HL-60 (cell line): ENCODE results near the gene TMEM82.

Experiments used
- CTCF ChIP-seq: IDR thresholded peaks from one replicate; pipeline ENCODE4 v1.5.1; 2011; ENCODE audit warnings: low read length, control low read depth, inconsistent platforms; ENCODE audit not compliant: insufficient read depth
- POLR2AphosphoS5 ChIP-seq: IDR thresholded peaks from 2 replicates; pipeline ENCODE4 v1.6.1; 2012; ENCODE audit warnings: low read depth

- no peak for TF ChIP-seq POLR2AphosphoS5
- TF ChIP-seq CTCF: no peak
These were observed 5.4 kb upstream of the TMEM82 start for GRCh38 chr1:15736892-15737261.
